Osteocyte (in vitro differentiated cells): ENCODE data around the gene ABCF2. TPM values are rescaled to one million over a fixed set of nuclear protein-coding genes. Genes with fewer than 3 reads are reported as not detected.

ENCODE experiments used
- DNase-seq: peaks from one replicate; pipeline ENCODE4 v3.0.0; 2021; ENCODE audit warnings: mixed read lengths; ENCODE audit not compliant: unreplicated experiment; ENCODE audit errors: extremely low spot score
- H3K27ac Mint-ChIP-seq: one replicate; pipeline ENCODE4 v1.8.0; 2021; ENCODE audit warnings: mild to moderate bottlenecking, mixed read lengths; ENCODE audit not compliant: unreplicated experiment
- H3K27me3 Mint-ChIP-seq: one replicate; pipeline ENCODE4 v1.8.0; 2021; ENCODE audit warnings: mixed read lengths; ENCODE audit not compliant: unreplicated experiment
- H3K36me3 Mint-ChIP-seq: one replicate; pipeline ENCODE4 v1.8.0; 2021; ENCODE audit warnings: mixed read lengths; ENCODE audit not compliant: unreplicated experiment
- H3K4me1 Mint-ChIP-seq: one replicate; pipeline ENCODE4 v1.8.0; 2021; ENCODE audit warnings: mixed read lengths; ENCODE audit not compliant: unreplicated experiment
- H3K4me3 Mint-ChIP-seq: one replicate; pipeline ENCODE4 v1.8.0; 2021; ENCODE audit warnings: mild to moderate bottlenecking, moderate library complexity, mixed read lengths; ENCODE audit not compliant: unreplicated experiment
- H3K9me3 Mint-ChIP-seq: one replicate; pipeline ENCODE4 v1.8.0; 2021; ENCODE audit warnings: mixed read lengths; ENCODE audit not compliant: unreplicated experiment
- CTCF ChIP-seq: fragments of 200-600 bp; sonication (generic); IDR thresholded peaks from 2 replicates; pipeline ENCODE4 v1.5.0; 2021; ENCODE audit warnings: antibody characterized with exemption, mild to moderate bottlenecking, moderate library complexity
- total RNA-seq: library from RNA; stranded (reverse); gene quantifications from 2 replicates; pipeline ENCODE4 v1.2.1, GENCODE V29; 2021

ABCF2 gene
- total RNA-seq, 1 donor from 2014 or later: 43.9 TPM

GRCh38 chr7:151185762-151186639 lies 41.0 kb downstream of the ABCF2 start:
- no peak for DNase-seq
- Mint-ChIP-seq H3K27me3 (peaks cover 34% of the 10 kb centered on the region), H3K36me3 (no peaks in the 10 kb centered on the region), H3K4me3 (no peak overlapping the region), H3K4me1 (no peaks in the 10 kb centered on the region), H3K9me3 (no peaks in the 10 kb centered on the region), H3K27ac (no peak overlapping the region)
- no peak for TF ChIP-seq CTCF

- Mint-ChIP-seq H3K4me3 (no peak overlapping the region), H3K9me3 (no peaks in the 10 kb centered on the region), H3K36me3 (no peaks in the 10 kb centered on the region), H3K27ac (no peak overlapping the region), H3K4me1 (no peaks in the 10 kb centered on the region), H3K27me3 (peaks cover 47% of the 10 kb centered on the region)
- TF ChIP-seq CTCF: no peak
- DNase-seq: no peak
These were observed 46.0 kb downstream of the ABCF2 start for GRCh38 chr7:151181011-151181431.

- Mint-ChIP-seq H3K27me3 (peaks cover 47% of the 10 kb centered on the region), H3K4me3 (no peak overlapping the region), H3K9me3 (no peaks in the 10 kb centered on the region), H3K36me3 (no peaks in the 10 kb centered on the region), H3K27ac (no peak overlapping the region), H3K4me1 (no peaks in the 10 kb centered on the region)
- TF ChIP-seq CTCF: no peak
- DNase-seq: peak; percentile 60
These were observed 47.1 kb downstream of the ABCF2 start for GRCh38 chr7:151179946-151180345.

GRCh38 chr7:151179287-151179860 lies 47.6 kb downstream of the ABCF2 start:
- no peak for TF ChIP-seq CTCF
- Mint-ChIP-seq H3K27ac (no peak overlapping the region), H3K9me3 (no peaks in the 10 kb centered on the region)

GRCh38 chr7:151178831-151179230 lies 48.2 kb downstream of the ABCF2 start:
- DNase-seq: no peak
- H3K27me3 Mint-ChIP-seq: peaks cover 47% of the 10 kb centered on the region
- H3K27ac Mint-ChIP-seq: no peak overlapping the region

More at GRCh38 chr7:151179287-151179860, 47.6 kb downstream of the ABCF2 start:
- Mint-ChIP-seq H3K4me3 (no peak overlapping the region), H3K4me1 (no peaks in the 10 kb centered on the region), H3K36me3 (no peaks in the 10 kb centered on the region), H3K27me3 (peaks cover 47% of the 10 kb centered on the region)
- peak; percentile 60 for DNase-seq

More at GRCh38 chr7:151178831-151179230, 48.2 kb downstream of the ABCF2 start:
- no peaks in the 10 kb centered on the region for H3K4me1 Mint-ChIP-seq
- no peak for TF ChIP-seq CTCF
- no peak overlapping the region for H3K4me3 Mint-ChIP-seq
- no peaks in the 10 kb centered on the region for H3K9me3 Mint-ChIP-seq
- H3K36me3 Mint-ChIP-seq: no peaks in the 10 kb centered on the region
